COLO668 (cell line): ENCODE measurements around the gene ATP6V0B.
A peak's percentile ranks its signal among the peaks of the same experiment; 100 is the strongest.

Experiments used
- DNase-seq: peaks from one replicate; lab custom pipeline; 2025; ENCODE audit not compliant: unreplicated experiment; lab: John Stamatoyannopoulos, UW

ATP6V0B gene

DNA sequence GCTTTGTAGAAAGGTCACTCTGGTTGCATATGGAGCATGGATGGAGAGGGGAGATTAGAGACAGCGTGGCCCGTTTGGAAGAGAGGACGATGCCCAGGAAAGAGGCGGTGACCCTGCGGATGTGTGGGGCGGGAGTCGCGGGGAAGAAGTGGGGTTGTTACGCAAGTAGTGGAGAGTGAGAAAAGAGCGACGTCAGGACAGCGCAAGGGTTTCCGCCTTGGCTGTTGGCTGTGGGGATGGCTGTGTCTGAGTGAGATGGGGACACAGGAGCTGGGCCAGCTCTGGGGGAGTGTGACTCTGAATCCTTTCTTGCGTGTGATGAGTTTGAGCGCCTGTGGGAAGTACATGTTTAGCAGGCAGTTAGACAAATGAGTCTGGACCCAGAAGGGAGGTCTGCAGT is 8.0 kb downstream of the ATP6V0B start:
- DNase-seq, result no peak

DNA sequence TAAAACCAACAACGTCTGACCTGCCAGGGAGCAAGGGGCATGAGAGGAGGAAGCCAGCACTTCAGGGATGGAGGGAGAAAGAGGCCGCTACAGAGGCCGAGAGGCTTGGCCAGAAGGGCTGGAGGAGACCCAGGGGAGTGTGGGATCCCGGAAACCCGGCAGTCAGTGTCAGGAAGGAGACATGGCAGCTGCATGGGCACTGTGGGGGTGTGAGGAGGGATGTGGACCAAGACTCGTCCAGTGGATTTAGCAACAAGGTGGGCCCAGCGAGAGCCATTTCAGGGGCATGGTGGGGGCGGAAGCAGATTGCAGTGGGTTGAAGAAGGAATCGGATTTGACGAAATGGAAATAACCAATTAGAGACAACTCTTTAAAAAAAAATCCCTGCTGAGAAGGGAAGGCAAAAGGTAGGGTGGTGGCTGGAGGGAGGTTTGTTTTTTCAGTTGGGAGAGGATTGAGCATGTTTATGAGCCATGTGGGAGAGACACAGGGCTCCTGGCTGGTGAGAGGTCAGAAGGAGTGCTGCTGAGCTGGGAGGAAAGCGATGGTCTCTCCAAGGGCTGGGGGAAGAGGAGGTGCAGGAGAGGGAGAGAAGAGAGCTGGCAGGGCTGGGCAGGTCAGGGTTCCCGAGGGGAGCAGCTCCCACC is 8.6 kb downstream of the ATP6V0B start:
- no peak for DNase-seq

DNA sequence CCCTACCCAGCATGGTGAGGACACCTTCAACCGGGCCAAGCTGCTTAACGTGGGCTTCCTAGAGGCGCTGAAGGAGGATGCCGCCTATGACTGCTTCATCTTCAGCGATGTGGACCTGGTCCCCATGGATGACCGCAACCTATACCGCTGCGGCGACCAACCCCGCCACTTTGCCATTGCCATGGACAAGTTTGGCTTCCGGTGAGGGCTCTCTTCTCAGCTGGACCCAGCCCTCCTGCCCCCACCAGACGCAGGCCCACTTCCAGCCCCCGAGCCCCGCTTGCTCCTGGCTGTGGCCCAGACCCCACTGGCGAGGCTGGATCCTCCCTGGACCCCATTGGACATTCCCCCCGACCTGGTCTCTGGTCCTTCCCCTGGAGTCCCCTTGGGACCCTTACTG is 10.1 kb downstream of the ATP6V0B start:
- no peak for DNase-seq

DNA sequence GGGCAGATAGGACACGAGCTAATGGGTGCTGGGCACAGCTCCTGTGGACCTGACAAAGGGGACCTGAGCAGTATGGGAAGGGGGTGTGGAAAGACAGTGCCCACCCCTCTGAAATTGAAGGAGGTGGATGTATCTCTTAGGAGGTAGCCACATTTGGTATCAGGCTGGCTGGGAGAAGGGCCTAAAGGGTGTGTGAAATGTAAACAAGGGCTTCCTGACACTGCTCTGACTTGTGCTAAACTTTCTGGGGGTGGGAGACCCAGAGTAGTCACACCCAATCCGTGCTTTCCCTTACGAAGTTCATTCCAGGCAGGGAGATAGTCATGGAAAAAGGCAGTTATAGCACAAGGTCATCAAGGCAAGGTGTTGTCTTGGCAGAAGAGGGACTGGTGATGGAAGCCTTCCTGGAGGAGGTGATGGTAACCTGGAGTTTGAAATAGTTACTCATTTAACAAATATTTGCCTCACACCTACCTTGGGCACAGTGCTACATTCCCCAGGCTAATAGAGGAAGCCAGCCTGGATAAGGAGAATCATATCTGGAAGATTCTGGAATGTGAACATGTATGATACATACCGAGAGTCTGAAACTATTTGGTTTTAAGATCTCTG is 11.3 kb downstream of the ATP6V0B start:
- DNase-seq, result no peak

DNA sequence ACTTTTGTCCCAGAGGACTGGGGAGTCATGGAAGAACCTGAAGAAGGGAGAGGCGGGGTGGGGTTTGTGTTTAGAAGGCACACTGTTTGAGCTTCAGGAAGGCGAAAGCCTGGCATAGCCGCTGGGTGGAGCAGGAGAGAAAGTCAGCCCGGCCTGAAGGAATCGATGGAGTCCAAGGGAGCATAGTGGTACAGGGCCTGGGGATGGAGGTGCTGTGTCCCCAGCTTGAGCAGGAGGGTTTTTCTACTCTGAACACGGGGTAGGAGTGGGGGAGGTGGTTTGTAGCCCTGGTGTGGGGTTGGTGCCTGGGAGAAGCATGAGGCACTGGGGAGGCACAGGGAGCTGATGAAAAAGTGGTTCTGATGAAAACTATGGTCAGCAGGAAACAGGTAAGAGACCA is 12.0 kb downstream of the ATP6V0B start:
- DNase-seq, result no peak

DNA sequence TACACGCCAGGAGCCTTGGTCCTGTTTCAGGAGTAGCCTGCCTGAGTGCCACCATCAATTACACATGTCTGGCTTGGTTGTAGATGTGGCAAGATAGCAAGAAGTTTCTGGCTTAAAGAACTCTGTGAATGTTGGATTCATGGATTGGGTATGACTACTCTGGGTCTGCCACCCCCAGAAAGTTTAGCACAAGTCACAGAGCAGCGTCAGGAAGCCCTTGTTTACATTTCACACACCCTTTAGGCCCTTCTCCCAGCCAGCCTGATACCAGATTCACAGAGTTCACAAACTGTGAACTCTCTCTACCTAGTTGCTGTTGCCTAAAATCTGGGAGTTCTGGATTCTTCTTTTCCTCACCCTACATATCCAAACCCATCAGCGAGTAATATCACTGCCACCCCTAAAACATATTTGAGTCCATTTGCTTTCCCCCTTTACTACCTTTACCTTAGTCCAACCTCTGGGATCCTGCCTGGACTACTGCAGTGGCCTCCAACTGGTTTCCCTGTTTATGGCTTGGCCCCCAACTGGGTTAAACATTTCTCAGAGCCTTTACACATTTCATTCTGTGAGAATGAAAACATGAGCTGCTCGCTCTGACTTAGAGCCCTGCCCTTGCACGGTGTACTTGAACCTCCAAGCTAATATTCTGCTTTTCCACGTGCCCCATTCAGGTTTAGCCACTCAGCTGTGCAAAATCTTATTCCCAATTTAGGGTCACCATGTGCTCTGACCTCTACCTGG is 12.6 kb downstream of the ATP6V0B start:
- no peak for DNase-seq

DNA sequence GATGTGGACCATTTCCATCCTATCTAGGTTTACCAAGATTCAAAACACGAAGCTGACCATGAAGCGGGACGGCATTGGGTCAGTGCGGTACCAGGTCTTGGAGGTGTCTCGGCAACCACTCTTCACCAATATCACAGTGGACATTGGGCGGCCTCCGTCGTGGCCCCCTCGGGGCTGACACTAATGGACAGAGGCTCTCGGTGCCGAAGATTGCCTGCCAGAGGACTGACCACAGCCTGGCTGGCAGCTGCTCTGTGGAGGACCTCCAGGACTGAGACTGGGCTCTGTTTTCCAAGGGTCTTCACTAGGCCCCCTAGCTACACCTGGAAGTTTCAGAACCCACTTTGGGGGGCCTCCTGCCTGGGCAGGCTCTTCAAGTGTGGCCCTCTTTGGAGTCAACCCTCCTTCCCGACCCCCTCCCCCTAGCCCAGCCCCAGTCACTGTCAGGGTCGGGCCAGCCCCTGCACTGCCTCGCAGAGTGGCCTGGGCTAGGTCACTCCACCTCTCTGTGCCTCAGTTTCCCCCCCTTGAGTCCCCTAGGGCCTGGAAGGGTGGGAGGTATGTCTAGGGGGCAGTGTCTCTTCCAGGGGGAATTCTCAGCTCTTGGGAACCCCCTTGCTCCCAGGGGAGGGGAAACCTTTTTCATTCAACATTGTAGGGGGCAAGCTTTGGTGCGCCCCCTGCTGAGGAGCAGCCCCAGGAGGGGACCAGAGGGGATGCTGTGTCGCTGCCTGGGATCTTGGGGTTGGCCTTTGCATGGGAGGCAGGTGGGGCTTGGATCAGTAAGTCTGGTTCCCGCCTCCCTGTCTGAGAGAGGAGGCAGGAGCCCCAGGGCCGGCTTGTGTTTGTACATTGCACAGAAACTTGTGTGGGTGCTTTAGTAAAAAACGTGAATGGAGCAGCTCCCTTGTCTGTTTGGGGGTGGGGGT is 15.8 kb downstream of the ATP6V0B start:
- DNase-seq, result peak; percentile 59

DNA sequence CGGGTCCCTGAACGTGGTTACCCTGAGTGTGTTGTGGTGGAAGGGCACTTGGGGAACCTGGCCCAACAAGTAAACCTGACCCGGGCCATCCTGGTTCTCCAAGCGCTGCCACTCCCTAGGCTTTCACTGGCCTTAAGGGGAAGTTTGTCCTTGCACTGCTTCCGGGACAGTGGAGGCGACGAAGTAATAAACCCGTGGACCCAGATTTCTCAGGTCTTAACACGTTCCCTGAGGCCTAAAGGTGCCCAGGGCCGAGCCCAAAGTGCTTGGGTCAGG is 16.4 kb downstream of the ATP6V0B start:
- no peak for DNase-seq

DNA sequence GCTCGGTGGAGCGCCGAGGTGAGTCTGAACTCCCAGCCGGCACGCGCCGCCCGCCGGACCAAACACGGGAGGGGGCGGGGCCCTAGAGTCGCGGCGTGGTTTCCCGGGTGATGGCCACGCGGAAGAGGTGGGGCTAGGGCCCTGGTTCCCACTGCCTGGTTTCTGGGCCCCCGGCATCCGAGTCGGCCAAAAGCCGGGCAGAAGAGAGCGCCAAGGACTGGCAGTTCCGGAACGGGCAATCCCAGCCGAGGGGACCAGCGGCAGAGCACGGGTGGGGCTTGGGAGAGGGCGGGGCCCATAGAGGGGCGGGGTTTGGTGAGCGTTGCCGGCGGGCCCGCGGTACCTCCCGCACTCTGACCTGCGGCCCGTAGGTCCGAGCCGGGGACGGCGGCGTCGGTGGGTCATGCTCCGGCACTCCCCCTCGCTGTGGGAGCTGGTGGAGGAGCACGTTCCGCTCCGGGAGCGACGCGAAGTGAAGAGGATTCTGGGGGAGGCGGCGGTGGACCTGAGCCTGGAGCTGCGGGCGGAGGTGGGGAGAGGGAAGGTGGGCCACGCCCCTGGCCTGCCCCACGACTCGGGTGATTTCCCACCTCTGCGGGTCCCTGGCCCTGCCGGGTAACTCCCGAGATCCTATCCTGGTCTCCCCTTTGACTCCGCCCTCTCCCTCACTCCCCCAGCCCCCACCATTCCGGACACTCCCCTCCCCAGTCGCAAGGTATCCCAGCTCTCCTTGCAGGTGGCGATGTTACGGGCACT is 16.9 kb downstream of the ATP6V0B start, which contains the start of gene CCDC24:
Gene CCDC24, plus strand, starts transcription at position 124 of the 756 bp plus-strand sequence. Its CDS starts 280 bp downstream, at position 404.
- DNase-seq, result peak; percentile 96

DNA sequence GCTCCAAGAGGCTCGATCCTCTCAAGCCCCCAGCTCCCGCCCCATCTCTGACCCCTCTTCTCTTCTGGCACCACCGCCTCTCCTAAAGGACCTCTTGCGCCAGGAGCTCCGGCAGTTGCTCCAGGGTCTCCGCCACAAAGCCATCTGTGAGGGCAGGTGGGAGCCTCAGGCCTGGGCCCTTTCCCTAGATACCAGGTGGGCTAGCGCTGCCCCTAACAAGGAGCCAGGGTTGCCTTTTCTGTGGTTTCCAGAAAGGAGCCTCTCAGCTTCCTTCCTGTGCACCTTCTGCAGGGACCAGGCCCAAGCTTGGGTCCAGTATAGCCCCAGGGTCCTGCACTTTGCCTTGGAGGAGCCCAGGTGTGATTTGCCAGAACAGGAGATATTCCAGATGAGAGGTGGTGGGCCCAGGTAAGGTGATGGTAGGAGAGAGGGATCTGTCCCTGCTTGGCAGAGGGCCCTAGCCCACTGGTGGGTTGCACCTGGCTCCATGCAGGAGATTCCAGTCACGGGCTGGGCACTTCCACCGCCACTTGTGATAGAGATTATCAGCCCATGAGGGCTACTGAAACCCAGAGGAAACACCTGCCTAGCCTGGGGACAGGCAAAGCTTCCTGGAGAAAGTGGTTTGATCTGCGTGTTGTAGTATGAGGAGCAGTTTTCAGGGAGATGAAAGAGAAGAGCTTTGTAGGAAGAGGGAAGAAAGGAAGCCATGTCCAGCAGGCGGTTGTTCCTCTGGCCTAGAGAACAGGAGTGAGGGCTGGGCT is 17.7 kb downstream of the ATP6V0B start:
- DNase-seq, result peak; percentile 62

DNA sequence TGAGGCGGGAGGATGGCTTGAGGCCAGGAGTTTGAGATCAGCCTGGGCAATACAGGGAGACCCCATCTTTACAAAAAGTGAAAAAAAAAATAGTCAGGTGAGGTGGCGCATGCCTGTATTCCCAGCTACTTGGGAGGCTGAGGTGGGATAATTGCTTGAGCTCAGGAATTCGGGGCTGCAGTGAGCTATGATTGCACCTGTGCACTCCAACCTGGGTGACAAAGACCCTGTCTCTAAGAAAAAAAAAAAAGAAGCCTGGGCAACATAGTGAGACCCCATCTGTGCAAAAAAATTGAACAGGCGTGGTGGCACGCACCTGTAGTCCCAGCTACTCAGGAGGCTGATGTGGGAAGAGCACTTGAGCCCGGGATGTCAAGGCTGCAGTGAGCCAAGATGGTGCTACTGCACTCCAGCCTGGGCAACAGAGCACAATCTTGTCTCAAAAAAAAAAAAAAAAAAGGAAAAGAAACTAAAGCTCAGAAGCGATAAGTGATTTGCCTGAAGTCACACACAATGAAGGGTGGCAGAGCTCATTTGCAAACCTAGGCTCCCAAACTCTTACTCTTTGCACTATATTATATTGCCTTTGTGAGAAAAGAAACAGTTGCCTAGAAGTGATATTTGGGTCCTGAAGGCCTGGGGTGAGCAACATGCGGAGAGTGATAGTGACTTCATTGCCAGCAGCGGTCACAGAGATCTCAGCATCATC is 18.6 kb downstream of the ATP6V0B start:
- DNase-seq, result no peak

DNA sequence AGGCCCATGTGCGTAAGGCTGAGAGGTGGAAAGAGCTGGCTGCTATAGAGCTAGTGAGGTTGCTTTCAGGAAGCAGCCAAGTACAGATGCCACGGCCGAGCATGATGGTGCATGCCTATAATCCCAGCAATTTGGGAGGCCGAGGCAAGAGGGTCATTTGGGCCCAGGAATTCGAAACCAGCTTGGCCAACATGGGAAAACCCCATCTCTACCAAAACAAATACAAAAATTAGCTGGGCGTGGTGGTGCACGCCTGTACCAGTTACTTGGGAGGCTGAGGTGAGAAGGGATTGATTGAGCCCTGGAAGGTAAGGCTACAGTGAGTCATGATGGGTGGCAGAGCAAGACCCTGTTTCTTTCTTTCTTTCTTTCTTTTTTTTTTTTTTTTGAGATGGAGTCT is 19.3 kb downstream of the ATP6V0B start:
- DNase-seq, result no peak

DNA sequence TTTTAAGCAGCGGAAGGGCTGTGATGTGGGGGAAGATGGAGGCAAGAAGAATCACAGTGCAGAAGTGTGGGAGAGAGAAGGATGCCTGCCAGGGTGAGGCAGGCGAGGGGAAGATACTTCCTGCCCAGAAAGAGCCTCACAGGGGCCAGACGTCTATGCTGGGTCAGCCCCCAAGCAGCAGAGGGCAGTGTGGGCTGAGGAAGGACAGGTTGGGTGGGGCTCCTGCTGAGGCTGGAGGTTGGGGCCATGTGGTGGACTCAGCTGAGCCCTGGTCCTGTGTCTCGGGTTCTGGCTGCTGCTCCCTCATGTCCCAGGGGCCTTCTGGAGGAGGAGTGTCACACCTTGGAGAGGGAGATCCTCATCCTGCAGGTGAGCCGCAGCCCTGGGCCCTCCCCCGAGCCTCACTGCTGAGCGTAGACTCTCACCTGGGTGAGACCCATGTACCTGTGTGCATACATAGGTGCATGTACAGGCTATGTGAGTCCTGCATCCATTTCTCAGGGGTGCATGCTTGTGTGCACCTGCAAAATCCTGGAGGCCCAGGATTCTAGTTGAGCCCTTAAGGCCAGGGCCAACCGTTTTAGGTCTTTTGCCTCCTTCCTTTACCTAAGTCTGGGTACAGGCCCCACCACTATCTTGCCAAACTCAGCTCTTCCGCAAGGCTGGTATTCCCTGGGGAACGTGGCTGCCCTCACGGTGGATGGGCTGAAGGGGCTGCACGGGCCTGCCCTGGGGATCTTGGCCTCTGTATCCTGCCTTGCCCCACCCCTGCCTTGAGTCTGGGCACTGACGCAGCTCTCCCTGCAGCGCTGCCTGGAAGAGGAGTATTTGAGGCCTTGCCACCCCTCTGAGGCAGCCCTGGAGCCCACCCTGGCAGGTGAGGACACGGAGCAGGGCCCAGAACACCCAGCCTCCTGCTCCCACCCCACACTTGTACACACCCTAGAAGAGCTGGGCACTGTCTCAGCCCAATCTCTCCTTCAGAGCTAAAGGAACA is 20.3 kb downstream of the ATP6V0B start:
- peak; percentile 81 for DNase-seq

DNA sequence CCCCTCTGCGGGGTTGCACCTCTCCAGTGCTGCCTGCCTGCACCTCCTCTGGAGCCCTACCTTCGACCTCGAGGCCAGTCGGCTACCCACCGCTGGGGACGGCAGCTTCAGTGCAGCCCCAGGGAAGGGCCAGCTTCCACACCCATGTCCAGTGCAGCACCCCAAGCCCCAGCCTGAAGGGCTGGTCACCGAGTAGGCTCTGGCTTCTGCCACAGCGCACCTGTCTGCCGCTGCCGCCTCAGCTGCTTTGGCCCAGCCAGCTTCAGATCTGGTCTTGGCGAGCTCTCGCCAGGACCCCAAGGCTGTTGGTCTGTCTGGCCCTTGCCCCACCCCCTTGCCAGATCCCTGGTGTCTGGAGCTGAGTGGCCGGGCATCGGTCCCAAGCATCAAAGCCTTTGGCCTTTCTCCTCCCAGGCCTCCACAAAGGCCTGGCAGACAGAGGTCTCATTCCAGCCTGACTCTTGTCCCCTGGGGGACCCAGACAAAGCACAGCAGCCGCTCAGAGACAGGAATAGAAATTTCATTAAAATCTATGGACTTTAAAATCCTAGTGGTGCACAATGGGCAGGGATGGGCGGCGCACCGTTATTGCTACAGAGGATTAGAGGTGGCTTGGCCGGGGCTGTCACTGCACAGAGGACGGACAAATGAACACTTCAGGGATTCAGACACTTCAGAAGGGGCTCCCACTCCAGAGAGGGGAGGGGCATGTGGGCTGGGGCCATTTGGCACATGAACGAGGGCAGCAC is 21.4 kb downstream of the ATP6V0B start:
- no peak for DNase-seq

DNA sequence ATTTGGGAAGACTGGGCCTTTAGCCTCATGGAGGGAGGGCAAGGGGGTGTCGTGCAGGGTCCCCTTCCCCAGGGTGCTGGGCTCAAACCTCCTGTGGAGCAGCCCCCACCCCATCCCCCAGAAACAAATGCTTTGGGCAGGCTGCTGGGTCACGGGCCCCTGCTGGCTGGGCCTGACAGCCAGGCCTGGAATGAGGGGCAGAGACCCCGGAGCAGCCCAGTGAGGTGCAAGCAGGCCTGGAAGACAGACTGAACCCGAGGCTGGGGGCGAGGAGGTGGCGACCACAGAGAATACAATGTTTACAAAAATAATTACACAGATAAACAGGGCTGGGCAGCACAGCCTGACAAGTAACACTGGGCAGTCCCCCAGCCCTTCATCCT is 22.0 kb downstream of the ATP6V0B start:
- no peak for DNase-seq

DNA sequence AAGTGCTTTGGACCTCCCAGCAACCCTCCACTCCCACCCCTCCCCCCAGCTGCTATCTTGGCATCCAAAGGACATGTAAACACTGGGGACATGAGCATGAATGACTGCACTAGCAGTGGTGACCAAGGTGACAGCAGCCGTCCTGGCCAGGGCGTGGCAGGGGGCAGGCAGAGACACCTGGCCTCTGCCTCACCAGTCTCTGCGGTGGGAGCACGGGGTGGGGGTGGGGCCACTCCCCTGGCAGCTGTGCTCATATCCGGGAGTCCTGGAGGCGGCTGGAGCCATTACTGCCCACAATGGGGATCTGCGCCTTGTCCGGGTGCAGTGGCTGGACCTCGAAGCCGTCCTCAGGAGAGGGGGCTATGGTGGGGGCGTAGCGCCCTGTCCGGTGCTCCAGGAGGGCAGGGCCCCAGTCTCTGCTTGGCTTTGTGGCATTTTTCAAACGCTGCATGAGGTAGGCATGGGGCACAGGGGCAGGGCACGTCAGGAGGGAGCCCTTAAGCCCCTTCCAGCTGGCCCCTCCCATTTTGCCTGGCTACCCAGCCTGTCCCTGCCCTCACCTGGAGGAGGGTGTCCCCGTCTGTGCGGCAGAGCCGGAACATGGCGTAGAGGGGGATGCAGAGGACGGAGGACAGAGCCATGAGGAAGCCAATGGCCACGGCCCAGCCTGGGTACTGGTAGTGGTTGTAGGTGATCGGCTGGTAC is 22.7 kb downstream of the ATP6V0B start:
- DNase-seq, result peak; percentile 99

DNA sequence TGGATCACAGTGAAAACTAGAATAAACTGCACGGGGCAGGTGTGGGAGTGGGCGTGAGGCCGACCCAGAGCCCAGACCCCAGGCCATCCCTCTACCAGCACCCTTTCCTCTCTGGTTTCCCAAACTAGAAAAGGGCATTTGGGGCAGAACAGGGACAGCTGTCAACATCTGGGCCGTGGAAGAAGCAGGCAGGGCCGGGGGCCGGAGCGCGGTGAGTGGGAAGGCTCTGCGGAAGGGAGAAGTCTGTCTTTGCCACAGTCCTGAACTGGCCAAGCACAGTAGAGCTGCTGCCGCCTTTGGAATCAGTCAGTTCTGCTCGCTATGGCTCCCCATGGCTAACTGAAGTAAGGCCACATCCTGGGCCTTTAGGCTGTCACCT is 23.2 kb downstream of the ATP6V0B start:
- peak; percentile 50 for DNase-seq
